A549 treated with DMSO at 1 μM for 4 hours (cell line): ENCODE measurements around the gene TMEM244. TPM values are rescaled to one million over a fixed set of nuclear protein-coding genes. Genes with fewer than 3 reads are reported as not detected.

Experiments used
- total RNA-seq: library from RNA; stranded (reverse); fragments of 200-300 nt; extraction: Qiagen RNA extraction; gene quantifications from 5 replicates; pipeline ENCODE4 v1.2.3, GENCODE V29; 2022; ENCODE audit warnings: low read depth

TMEM244 gene
- not detected in 5 replicates for total RNA-seq

GRCh38 chr6:129860908-129861665 is at the start of gene TMEM244:
TMEM244 (minus strand) TSS chr6:129861315; CDS start chr6:129861188, 127 bp downstream.

Other genes starting within 250 kb of the TMEM244 start
- gene ARHGAP18, start 151.1 kb downstream of the TMEM244 start, total RNA-seq, result 4.2 to 5.4 TPM (median 4.4 TPM) in 5 replicates
- gene L3MBTL3, start 157.3 kb upstream of the TMEM244 start, total RNA-seq, result 2.0 to 4.0 TPM (median 3.2 TPM) in 5 replicates